Vagina (tissue), 2 donors: Measurements from ENCODE around the gene TRAF1.

Experiments used
- CTCF ChIP-seq, 3 experiments: fragments of 450-650 bp in 2 of 3; fragments of 200-600 bp in 1 of 3; sonication (generic) in 1 of 3; IDR thresholded peaks; one replicate each; pipeline ENCODE4 v1.5.1; 2017 to 2019; ENCODE audit warnings: antibody characterized with exemption in 3 of 3, mild to moderate bottlenecking in 2 of 3, moderate library complexity in 2 of 3
- POLR2A ChIP-seq, 2 donors: fragments of 450-650 bp; IDR thresholded peaks; one replicate each; pipeline ENCODE4 v1.6.1; 2017; ENCODE audit warnings: antibody characterized with exemption in 2 of 2, mild to moderate bottlenecking in 2 of 2, moderate library complexity in 2 of 2
- POLR2AphosphoS5 ChIP-seq, 2 donors: sonication (generic); formaldehyde crosslinking; IDR thresholded peaks; one replicate each; pipeline ENCODE4 v1.9.0; 2017; ENCODE audit warnings: antibody characterized with exemption in 2 of 2, mild to moderate bottlenecking in 2 of 2, low read depth in 1 of 2; ENCODE audit not compliant: insufficient read depth in 1 of 2

- TF ChIP-seq CTCF (IDR thresholded peaks at IDR 0.05) (no peak), POLR2A (IDR thresholded peaks at IDR 0.05) (no peak), POLR2AphosphoS5 (IDR thresholded peaks at IDR 0.05; ENCODE audit: insufficient read depth in 1 of 2, low read depth in 1 of 2) (no peak)
Observed at GRCh38 chr9:120893611-120894307, 32.8 kb downstream of the TRAF1 start.
